ENCODE data around the gene SMG6.
"Not testable (repeated sequence)": the region's sequence is repeated elsewhere in the genome, so short reads cannot be mapped to it uniquely, and the experiment has no call there.

Gene SMG6

GRCh38 chr17:2259769-2260536 is 43.6 kb downstream of the SMG6 start:
- peak; percentile 55 for DNase-seq

- DNase-seq: not testable (repeated sequence)
Observed at GRCh38 chr17:2258830-2259229, 44.8 kb downstream of the SMG6 start.

DNA sequence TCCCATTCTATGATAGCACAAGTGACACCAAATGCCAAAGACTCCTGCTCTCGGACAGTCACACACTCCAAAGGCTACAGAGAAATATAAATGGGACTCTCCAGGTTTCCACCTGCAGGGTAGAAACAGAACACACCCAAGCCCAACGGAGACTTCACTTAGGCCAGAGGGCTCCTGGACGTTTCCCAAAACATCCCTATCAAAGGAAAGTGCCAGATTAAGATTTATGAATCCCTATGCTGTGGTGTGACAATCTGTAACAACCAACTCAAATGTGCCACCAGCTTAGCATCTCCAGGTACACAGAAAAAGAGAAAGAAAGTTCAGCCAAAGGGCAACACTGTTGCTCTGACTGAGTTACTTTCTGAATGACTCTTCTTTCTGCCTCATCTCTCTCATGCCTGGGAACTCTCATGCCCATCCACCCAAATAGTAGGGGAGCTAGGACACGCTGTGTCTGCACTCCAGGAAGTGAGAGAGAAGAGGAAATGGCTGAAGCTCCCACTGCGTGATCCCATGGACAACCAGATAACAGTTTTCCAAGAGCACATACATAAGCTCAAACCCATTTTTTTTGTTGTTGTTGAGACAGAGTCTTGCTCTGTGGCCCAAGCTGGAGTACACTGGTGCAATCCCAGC is 49.7 kb downstream of the SMG6 start:
- DNase-seq: no peak

DNA sequence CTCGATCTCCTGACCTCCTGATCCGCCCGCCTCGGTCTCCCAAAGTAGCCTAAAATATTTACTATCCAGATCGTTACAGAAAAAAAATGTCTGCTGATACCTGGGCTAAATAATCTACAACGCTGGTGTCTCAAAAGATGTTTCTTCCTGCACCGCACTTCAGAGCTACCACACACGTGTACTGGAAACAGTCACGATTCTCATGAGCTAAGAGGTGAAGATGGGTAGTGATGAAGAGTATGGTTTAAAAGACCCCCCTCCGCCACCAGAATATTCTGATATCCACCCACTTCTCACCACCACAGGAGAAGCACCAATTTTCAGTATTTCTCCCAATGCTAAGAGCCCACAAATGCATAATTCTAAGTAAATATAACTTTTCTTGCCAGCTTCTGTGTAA is 50.2 kb downstream of the SMG6 start:
- no peak for DNase-seq

- DNase-seq: no peak
Observed at GRCh38 chr17:2251098-2251497, 52.5 kb downstream of the SMG6 start.

- peak; percentile 14 for DNase-seq
Observed at GRCh38 chr17:2250140-2251095, 53.2 kb downstream of the SMG6 start.

GRCh38 chr17:2247005-2247404 is 56.6 kb downstream of the SMG6 start:
- DNase-seq: no peak

GRCh38 chr17:2244545-2245525 is 58.8 kb downstream of the SMG6 start:
- peak; percentile 87 for DNase-seq

- no peak for DNase-seq
Observed at GRCh38 chr17:2243953-2244352, 59.6 kb downstream of the SMG6 start.

GRCh38 chr17:2241823-2242222 is 61.8 kb downstream of the SMG6 start:
- no peak for DNase-seq

DNA sequence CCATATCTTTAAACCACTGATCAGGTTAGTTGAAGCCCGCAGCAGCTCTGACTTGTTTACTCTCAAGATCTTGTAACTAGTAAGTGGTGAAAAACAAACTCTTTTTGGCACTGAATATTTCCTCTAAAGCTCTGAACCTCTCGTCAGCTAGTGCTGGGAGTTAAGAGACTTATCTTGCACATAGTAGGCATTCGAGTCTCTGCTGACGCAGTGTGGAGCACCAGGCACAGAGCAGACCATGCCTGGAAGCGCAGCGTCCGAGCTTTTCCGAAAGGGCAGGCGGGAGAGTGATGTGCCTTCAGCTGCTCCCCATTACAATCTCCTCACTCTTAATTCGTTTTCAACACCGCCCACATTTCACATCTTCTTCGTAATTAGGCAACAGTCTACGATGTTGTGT is 63.0 kb downstream of the SMG6 start:
- DNase-seq: no peak

DNA sequence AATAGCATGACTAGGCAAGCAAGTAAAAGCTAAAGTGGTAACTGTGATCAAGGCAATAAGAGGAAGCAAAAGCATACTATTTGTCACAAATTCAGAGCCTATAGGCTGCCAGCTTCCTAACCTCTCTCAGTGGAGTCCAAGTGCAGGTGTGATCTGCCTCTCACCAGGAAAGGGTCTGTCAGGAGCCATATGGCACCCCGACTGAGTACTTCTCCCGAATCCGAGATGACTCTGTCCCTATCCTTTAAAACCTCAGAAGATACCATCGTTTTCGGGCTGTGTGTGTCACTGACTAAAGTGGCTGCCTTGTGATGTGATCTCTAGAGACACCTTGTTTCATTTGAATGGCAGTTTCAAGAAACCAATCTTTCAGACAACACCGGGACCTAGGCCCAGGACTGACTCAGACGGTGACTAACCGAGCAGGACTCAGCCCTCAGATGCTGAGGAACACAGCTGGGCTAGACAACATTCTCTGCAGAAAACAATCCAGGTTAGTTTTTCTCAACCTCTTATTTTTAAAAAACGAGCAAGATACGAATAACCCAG is 63.6 kb downstream of the SMG6 start:
- no peak for DNase-seq

- no peak for DNase-seq
Observed at GRCh38 chr17:2239170-2239551, 64.4 kb downstream of the SMG6 start.

DNA sequence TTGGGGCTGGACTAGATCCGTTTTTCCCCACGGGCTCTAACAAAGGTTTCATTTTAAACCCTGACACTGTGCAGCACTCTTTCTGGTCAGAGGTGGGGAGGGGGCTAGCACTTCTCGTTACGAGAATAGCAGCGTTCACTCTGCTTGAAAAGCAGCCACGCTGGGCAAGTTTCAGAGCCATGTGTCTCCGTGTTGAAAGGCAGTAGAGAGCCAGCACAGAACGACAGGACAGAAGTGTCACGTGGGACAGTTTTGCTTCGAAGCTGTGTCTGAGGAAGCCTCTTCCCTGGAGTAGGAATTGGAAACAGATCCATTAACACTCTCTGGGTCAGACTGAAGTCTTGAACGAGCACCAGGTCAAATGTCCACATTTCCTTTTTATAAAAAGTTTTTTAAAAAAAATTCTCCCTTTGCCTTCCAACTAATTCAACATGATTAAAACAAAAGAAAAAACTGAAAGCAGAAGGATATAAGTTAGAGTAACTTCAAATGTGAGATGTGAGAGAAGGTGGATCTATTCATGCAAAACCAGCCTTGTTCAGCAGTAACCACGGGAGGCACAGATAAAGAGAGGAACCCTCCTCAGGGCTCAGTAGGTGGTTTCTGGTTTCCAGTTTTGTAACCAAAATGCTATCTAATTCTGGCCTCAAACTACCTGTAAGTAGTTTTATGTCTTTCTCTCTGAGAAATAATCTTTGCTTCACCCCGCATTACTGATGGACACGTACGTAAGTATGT is 65.0 kb downstream of the SMG6 start:
- DNase-seq: no peak

- no peak for DNase-seq
Observed at GRCh38 chr17:2237950-2238349, 65.6 kb downstream of the SMG6 start.

DNA sequence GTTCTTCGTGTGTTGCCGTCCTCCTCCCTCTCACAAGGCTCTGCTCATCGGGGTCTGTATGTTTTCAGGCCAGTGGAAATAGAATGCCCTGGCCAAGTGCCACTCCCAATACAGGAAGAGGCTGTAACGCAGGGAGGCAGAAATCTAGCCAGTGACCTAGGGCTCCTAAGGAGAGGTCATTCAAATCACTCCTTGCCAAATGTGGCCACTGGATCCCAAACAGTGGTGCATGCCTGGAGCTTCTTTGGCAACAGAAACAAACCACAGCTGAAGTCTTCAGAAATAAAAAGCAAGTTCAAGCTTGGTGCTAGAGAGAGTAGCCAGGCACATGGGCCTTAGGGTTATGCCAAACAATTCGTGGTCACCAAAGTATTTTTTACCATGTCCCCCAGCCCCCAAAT is 66.1 kb downstream of the SMG6 start:
- DNase-seq: no peak

GRCh38 chr17:2235792-2236366 is 67.7 kb downstream of the SMG6 start:
- no peak for DNase-seq

DNA sequence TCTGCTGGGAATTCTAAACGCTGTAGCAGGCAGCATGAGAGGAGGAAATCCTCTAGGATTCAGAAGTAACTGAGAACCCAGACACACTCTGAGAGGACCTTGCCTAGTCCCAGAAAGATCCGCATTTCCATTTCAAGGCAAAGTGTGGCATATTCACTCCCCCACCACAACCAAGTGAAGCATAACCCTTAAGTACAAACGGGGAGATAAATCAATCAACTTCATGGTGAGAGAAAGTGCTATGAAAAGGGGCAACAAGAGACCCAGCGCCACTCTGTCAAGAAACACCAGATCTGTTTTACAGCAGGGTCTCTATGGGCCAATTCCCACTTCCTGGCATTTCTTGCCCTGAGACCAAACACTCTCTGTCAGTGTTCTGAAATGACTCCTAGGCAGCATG is 68.3 kb downstream of the SMG6 start:
- no peak for DNase-seq

GRCh38 chr17:2233441-2233947 is 70.1 kb downstream of the SMG6 start:
- no peak for DNase-seq

DNA sequence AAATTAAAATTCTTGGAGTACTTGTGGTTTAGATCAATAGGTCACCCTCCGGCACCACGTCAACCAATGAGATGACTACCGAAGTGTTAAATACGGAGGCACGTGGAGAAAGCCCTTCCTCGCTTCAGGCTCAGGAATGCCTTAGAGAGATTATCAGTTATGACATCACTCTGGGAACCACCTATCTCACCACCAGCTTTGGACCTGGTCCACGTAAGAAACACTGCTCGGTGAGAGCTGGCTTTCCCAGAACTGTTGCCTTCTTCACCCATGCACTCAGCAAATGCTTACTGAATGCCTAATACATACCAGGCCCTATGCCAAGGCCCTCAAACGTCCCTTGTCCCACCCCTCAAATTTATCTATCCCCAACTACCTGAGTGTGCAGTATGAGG is 71.3 kb downstream of the SMG6 start:
- DNase-seq: no peak

DNA sequence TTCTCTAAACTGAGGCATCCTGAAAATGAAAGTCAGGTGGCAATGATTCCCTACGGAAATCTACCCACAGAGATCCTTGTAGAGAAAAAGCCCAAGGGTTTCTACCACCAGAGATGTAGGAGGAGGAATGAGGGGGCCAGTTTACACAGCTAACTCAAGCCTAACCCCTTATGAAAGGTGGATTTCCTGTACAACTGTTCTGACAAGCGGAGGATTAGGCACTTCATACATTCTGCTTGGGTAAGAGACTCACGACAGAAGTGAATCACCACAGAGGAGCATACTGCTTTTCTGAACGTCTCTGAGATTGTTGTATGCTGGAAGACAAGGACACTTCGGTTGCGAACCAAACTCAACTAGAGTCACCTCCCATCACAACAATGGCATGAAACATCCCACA is 72.7 kb downstream of the SMG6 start:
- DNase-seq: no peak
